Rectal smooth muscle tissue (tissue), 1 donor: ENCODE results near the gene TCOF1.
"Not testable (repeated sequence)": the region's sequence is repeated elsewhere in the genome, so short reads cannot be mapped to it uniquely, and the experiment has no call there.

Source experiments
- H3K27ac ChIP-seq: one replicate; pipeline ENCODE4 v1.7.0; 2013; ENCODE audit warnings: low read depth, low read length, inconsistent platforms
- H3K27me3 ChIP-seq: one replicate; pipeline ENCODE4 v1.7.0; 2013; ENCODE audit warnings: low read length; ENCODE audit not compliant: control insufficient read depth, insufficient read depth
- H3K36me3 ChIP-seq: one replicate; pipeline ENCODE4 v1.7.0; 2013; ENCODE audit warnings: low read length; ENCODE audit not compliant: control insufficient read depth, insufficient read depth
- H3K4me1 ChIP-seq: one replicate; pipeline ENCODE4 v1.7.0; 2013; ENCODE audit warnings: low read length; ENCODE audit not compliant: control insufficient read depth, insufficient read depth
- H3K4me3 ChIP-seq: one replicate; pipeline ENCODE4 v1.7.0; 2013; ENCODE audit warnings: low read length
- H3K9ac ChIP-seq: one replicate; pipeline ENCODE4 v1.7.0; 2013; ENCODE audit warnings: low read length

The TCOF1 gene

GRCh38 chr5:150413902-150414790 is 56.6 kb downstream of the TCOF1 start:
- H3K27ac ChIP-seq, H3K9ac ChIP-seq, H3K4me3 ChIP-seq, H3K36me3 ChIP-seq, H3K27me3 ChIP-seq, H3K4me1 ChIP-seq: not testable (repeated sequence)

- Histone ChIP-seq H3K27ac (no peak overlapping the region), H3K4me1 (no peaks in the 10 kb centered on the region), H3K4me3 (no peak overlapping the region), H3K9ac (no peak overlapping the region), H3K36me3 (no peaks in the 10 kb centered on the region), H3K27me3 (no peaks in the 10 kb centered on the region)
Measured at GRCh38 chr5:150419630-150420270, 62.3 kb downstream of the TCOF1 start.

- Histone ChIP-seq H3K9ac (no peak overlapping the region), H3K27ac (no peak overlapping the region), H3K4me3 (no peak overlapping the region), H3K27me3 (no peaks in the 10 kb centered on the region), H3K36me3 (no peaks in the 10 kb centered on the region), H3K4me1 (no peaks in the 10 kb centered on the region)
Measured at GRCh38 chr5:150422075-150422474, 64.6 kb downstream of the TCOF1 start.

- no peaks in the 10 kb centered on the region for H3K4me1 ChIP-seq
- no peak overlapping the region for H3K27ac ChIP-seq
- H3K9ac ChIP-seq, result no peak overlapping the region
- no peak overlapping the region for H3K4me3 ChIP-seq
- no peaks in the 10 kb centered on the region for H3K36me3 ChIP-seq
- no peaks in the 10 kb centered on the region for H3K27me3 ChIP-seq
Measured at GRCh38 chr5:150422758-150423157, 65.3 kb downstream of the TCOF1 start.

GRCh38 chr5:150426165-150426564 is 68.7 kb downstream of the TCOF1 start:
- H3K4me3 ChIP-seq, H3K36me3 ChIP-seq, H3K27me3 ChIP-seq, H3K9ac ChIP-seq, H3K4me1 ChIP-seq, H3K27ac ChIP-seq: not testable (repeated sequence)

GRCh38 chr5:150428106-150428876 is 70.8 kb downstream of the TCOF1 start:
- H3K27me3 ChIP-seq, result no peaks in the 10 kb centered on the region

GRCh38 chr5:150428978-150429377 is 71.5 kb downstream of the TCOF1 start:
- Histone ChIP-seq H3K27ac (no peak overlapping the region), H3K9ac (no peak overlapping the region), H3K4me1 (no peaks in the 10 kb centered on the region)

More at GRCh38 chr5:150428106-150428876, 70.8 kb downstream of the TCOF1 start:
- H3K9ac ChIP-seq, result no peak overlapping the region
- no peak overlapping the region for H3K27ac ChIP-seq
- no peaks in the 10 kb centered on the region for H3K4me1 ChIP-seq
- H3K4me3 ChIP-seq, result no peak overlapping the region
- H3K36me3 ChIP-seq, result no peaks in the 10 kb centered on the region

GRCh38 chr5:150429410-150429873 is 71.9 kb downstream of the TCOF1 start:
- no peak overlapping the region for H3K9ac ChIP-seq
- H3K27ac ChIP-seq, result no peak overlapping the region
- no peaks in the 10 kb centered on the region for H3K36me3 ChIP-seq

More at GRCh38 chr5:150428978-150429377, 71.5 kb downstream of the TCOF1 start:
- no peaks in the 10 kb centered on the region for H3K27me3 ChIP-seq
- H3K36me3 ChIP-seq, result no peaks in the 10 kb centered on the region
- H3K4me3 ChIP-seq, result no peak overlapping the region

GRCh38 chr5:150431048-150431447 is 73.6 kb downstream of the TCOF1 start:
- H3K9ac ChIP-seq, result no peak overlapping the region
- no peaks in the 10 kb centered on the region for H3K27me3 ChIP-seq
- no peak overlapping the region for H3K27ac ChIP-seq
- H3K4me1 ChIP-seq, result no peaks in the 10 kb centered on the region
- H3K36me3 ChIP-seq, result no peaks in the 10 kb centered on the region
- H3K4me3 ChIP-seq, result no peak overlapping the region

More at GRCh38 chr5:150429410-150429873, 71.9 kb downstream of the TCOF1 start:
- no peaks in the 10 kb centered on the region for H3K27me3 ChIP-seq
- no peaks in the 10 kb centered on the region for H3K4me1 ChIP-seq
- H3K4me3 ChIP-seq, result no peak overlapping the region

- Histone ChIP-seq H3K27ac (no peak overlapping the region), H3K4me3 (no peak overlapping the region), H3K4me1 (peaks cover 2% of the 10 kb centered on the region), H3K36me3 (no peaks in the 10 kb centered on the region), H3K9ac (no peak overlapping the region), H3K27me3 (no peaks in the 10 kb centered on the region)
Measured at GRCh38 chr5:150431574-150431973, 74.1 kb downstream of the TCOF1 start.

- Histone ChIP-seq H3K36me3 (no peaks in the 10 kb centered on the region), H3K9ac (no peak overlapping the region), H3K4me1 (peaks cover 2% of the 10 kb centered on the region), H3K27ac (no peak overlapping the region), H3K27me3 (no peaks in the 10 kb centered on the region), H3K4me3 (no peak overlapping the region)
Measured at GRCh38 chr5:150434464-150434863, 77.0 kb downstream of the TCOF1 start.

GRCh38 chr5:150436141-150436680 is 78.7 kb downstream of the TCOF1 start:
- H3K27me3 ChIP-seq, result no peaks in the 10 kb centered on the region
- H3K9ac ChIP-seq, result no peak overlapping the region
- no peak overlapping the region for H3K4me3 ChIP-seq

More at GRCh38 chr5:150436141-150436680, 78.7 kb downstream of the TCOF1 start:
- Histone ChIP-seq H3K4me1 (peaks cover 2% of the 10 kb centered on the region), H3K36me3 (no peaks in the 10 kb centered on the region), H3K27ac (no peak overlapping the region)
